Activated CD8-positive, alpha-beta memory T cell treated with anti-CD3 and anti-CD28 coated beads, Interleukin-2, amount 50 U/mL, for 24 hours (primary cell): ENCODE results near the gene PCDHB8.
"Not testable (repeated sequence)": the region's sequence is repeated elsewhere in the genome, so short reads cannot be mapped to it uniquely, and the experiment has no call there.

Source experiments
- DNase-seq: peaks from one replicate; pipeline ENCODE4 v3.0.0-alpha.2; 2020; ENCODE audit errors: extremely low read depth

PCDHB8 gene

GRCh38 chr5:141184117-141184855 lies 6.7 kb downstream of the PCDHB8 start:
- not testable (repeated sequence) for DNase-seq

- no peak for DNase-seq
Measured at GRCh38 chr5:141186897-141187512, 9.4 kb downstream of the PCDHB8 start, which contains the start of gene PCDHB9. PCDHB9 (plus strand) TSS chr5:141187161; CDS start chr5:141187319, 158 bp downstream.

DNA sequence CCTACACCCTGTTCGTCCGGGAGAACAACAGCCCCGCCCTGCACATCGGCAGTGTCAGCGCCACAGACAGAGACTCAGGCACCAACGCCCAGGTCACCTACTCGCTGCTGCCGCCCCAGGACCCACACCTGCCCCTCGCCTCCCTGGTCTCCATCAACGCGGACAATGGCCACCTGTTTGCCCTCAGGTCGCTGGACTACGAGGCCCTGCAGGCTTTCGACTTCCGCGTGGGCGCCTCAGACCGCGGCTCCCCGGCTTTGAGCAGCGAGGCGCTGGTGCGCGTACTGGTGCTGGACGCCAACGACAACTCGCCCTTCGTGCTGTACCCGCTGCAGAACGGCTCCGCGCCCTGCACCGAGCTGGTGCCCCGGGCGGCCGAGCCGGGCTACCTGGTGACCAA lies 11.1 kb downstream of the PCDHB8 start:
- DNase-seq = not testable (repeated sequence)

DNA sequence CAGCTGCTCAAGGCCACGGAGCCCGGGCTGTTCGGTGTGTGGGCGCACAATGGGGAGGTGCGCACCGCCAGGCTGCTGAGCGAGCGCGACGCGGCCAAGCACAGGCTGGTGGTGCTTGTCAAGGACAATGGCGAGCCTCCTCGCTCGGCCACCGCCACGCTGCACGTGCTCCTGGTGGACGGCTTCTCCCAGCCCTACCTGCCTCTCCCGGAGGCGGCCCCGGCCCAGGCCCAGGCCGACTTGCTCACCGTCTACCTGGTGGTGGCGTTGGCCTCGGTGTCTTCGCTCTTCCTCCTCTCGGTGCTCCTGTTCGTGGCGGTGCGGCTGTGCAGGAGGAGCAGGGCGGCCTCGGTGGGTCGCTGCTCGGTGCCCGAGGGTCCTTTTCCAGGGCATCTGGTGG lies 11.5 kb downstream of the PCDHB8 start:
- DNase-seq = not testable (repeated sequence)

DNA sequence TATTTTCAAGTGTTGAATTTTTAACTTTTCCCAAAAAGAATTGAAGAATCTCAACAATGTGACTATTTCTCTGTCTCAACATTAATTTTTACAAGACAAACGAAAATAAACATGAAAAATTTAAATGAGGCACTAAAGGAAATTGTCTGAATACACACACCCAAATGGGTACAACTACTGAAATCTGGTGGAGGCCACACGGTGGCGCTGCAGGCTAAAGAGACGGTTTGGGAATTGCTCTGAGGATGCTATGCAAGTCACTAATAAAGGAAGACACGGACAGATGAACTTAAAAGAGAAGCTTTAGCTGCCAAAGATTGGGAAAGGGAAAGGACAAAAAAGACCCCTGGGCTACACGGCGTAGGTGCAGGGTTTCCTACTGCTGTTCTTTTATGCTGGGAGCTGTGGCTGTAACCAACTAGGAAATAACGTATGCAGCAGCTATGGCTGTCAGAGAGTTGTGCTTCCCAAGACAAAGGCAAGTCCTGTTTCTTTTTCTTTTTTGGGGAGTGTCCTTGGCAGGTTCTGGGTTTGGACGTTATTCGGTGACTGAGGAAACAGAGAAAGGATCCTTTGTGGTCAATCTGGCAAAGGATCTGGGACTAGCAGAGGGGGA lies 14.6 kb downstream of the PCDHB8 start, which contains the start of gene PCDHB10:
TSS of gene PCDHB10 (plus strand) at position 244 of the 616 bp plus-strand sequence. CDS start at position 444, 200 bp downstream.
- DNase-seq = no peak

GRCh38 chr5:141194332-141194731 lies 16.7 kb downstream of the PCDHB8 start:
- not testable (repeated sequence) for DNase-seq

DNA sequence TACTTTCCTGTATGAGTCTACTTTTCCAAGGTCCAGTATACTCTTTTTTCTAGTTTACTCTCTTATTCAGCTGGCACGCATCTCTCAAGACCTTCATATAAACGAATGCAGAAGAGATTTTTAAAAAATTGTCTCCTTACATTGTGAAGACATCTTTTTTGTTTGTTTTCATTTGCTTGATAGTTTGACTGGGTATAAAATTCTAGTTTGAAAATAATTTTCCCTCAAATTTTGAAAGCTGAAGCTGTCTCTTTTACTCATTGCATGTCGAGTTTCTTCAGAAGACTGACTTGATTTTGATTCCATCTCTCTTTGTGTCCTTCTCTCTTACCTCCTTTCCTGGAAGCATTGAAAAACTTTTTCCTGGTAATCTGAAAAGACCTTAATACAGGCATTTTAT lies 18.8 kb downstream of the PCDHB8 start:
- no peak for DNase-seq

GRCh38 chr5:141199359-141200235 lies 22.0 kb downstream of the PCDHB8 start, which contains the start of gene PCDHB11:
PCDHB11 (plus strand) TSS chr5:141199627; CDS start chr5:141199775, 148 bp downstream.
- DNase-seq = no peak

- not testable (repeated sequence) for DNase-seq
Measured at GRCh38 chr5:141201126-141201525, 23.5 kb downstream of the PCDHB8 start.

DNA sequence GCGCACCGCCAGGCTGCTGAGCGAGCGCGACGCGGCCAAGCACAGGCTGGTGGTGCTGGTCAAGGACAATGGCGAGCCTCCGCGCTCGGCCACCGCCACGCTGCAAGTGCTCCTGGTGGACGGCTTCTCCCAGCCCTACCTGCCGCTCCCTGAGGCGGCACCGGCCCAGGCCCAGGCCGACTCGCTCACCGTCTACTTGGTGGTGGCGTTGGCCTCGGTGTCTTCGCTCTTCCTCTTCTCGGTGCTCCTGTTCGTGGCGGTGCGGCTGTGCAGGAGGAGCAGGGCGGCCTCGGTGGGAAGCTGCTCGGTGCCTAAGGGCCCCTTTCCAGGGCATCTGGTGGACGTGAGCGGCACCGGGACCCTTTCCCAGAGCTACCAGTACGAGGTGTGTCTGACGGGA lies 24.1 kb downstream of the PCDHB8 start:
- DNase-seq = not testable (repeated sequence)

- DNase-seq = no peak
Measured at GRCh38 chr5:141208478-141208877, 30.9 kb downstream of the PCDHB8 start, which contains the start of gene PCDHB12. PCDHB12 (plus strand) TSS chr5:141208719; CDS start chr5:141208908, 189 bp downstream.

GRCh38 chr5:141210281-141210680 lies 32.7 kb downstream of the PCDHB8 start:
- not testable (repeated sequence) for DNase-seq

- DNase-seq = not testable (repeated sequence)
Measured at GRCh38 chr5:141210849-141211248, 33.3 kb downstream of the PCDHB8 start.

- DNase-seq = not testable (repeated sequence)
Measured at GRCh38 chr5:141213656-141214339, 36.2 kb downstream of the PCDHB8 start, which contains the start of gene PCDHB13. PCDHB13 (plus strand) TSS chr5:141213919; CDS start chr5:141214124, 205 bp downstream.

GRCh38 chr5:141214583-141214982 lies 37.0 kb downstream of the PCDHB8 start:
- not testable (repeated sequence) for DNase-seq

- DNase-seq = not testable (repeated sequence)
Measured at GRCh38 chr5:141215504-141215903, 37.9 kb downstream of the PCDHB8 start.

GRCh38 chr5:141216035-141216434 lies 38.4 kb downstream of the PCDHB8 start:
- not testable (repeated sequence) for DNase-seq

DNA sequence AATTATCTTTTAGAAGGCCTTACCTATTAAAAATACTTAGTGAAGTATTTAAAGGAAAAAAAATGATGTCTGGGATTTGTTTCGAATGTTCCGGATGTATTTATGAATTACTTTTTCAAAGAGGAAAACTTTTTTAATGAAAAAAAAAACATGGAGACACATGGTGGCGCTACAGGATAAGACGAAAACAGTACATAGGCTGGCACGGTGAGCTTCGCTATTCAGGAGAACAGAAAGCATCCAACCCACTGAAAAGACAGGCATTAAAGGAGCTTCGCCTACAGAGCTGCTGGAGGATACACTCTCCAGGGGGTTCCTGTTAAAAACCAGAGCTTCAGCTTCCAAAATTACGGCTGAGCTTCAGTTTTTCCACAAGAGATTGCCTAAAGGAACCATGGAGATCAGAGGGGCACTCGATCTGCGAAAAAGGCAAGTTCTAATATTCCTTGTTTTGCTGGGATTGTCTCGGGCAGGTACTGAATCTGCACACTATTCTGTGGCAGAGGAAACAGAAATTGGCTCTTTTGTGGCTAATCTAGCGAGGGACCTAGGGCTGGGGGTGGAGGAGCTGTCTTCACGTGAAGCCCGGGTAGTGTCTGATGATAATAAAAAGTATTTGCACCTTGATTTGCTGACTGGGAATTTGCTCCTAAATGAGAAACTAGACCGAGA lies 45.7 kb downstream of the PCDHB8 start, which contains the start of gene PCDHB14:
TSS of gene PCDHB14 (plus strand) at position 232 of the 672 bp plus-strand sequence. CDS start at position 395, 163 bp downstream.
- no peak for DNase-seq

DNA sequence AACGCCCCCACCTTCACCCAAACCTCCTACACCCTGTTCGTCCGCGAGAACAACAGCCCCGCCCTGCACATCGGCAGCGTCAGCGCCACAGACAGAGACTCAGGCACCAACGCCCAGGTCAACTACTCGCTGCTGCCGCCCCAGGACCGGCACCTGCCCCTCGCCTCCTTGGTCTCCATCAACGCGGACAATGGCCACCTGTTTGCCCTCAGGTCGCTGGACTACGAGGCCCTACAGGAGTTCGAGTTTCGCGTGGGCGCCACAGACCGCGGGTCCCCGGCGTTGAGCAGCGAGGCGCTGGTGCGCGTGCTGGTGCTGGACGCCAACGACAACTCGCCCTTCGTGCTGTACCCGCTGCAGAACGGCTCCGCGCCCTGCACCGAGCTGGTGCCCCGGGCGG lies 47.3 kb downstream of the PCDHB8 start:
- not testable (repeated sequence) for DNase-seq

- DNase-seq = not testable (repeated sequence)
Measured at GRCh38 chr5:141225421-141225820, 47.8 kb downstream of the PCDHB8 start.
